ENCODE measurements around the gene USP10. TPM values are rescaled to one million over a fixed set of nuclear protein-coding genes. Genes with fewer than 3 reads are reported as not detected.
A peak's percentile ranks its signal among the peaks of the same experiment; 100 is the strongest.

USP10 gene
- total RNA-seq, 1 donor from 2014 or later = 100 TPM

DNA sequence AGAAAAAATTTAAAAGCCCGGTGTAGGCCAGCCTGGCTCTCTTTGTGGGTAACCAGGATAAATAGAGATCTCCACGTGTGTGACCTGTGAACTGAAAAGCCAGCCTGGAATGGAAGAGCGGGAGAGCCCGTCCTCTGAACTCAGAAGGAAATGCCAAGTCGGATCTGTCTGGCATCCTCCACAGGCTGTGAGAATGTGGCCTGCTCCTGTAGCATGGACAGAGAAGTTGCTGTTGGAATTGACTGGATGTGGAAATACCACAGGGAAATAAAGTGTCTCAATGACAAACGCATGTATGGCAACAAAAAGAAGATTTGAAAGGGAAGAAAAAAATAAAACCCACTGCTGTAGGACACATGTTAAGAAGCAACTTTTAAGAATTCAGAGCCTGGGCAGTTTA, 44.8 kb upstream of the USP10 start:
- Mint-ChIP-seq H3K9me3 (ENCODE audit: unreplicated experiment) (peaks cover 3% of the 10 kb centered on the region), H3K4me3 (ENCODE audit: unreplicated experiment) (no peak overlapping the region), H3K27me3 (ENCODE audit: unreplicated experiment) (peaks cover 8% of the 10 kb centered on the region), H3K4me1 (ENCODE audit: low read depth, unreplicated experiment) (peaks cover 6% of the 10 kb centered on the region), H3K27ac (ENCODE audit: unreplicated experiment) (peak overlapping the region; percentile 46), H3K36me3 (ENCODE audit: unreplicated experiment) (no peaks in the 10 kb centered on the region)
- TF ChIP-seq CTCF (IDR thresholded peaks at IDR 0.05; ENCODE audit: partially characterized antibody, unreplicated experiment) = no peak
- no peak for DNase-seq

DNA sequence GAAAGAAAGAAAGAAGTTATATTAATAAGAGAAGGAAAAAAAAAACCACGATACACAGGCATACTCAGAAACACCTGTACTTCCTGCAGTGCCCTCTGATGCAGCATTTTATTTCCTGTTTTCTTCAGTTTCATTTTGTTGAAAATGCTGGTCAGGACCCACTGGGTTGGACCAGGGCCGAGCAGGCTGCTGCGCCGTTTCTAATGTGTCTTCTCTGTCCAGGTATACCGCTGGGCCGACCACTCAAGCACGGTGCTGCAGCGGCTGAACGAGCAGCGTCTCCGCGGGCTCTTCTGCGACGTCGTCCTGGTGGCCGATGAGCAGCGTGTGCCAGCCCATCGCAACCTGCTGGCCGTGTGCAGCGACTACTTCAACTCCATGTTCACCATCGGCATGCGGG, 43.2 kb upstream of the USP10 start:
- Mint-ChIP-seq H3K36me3 (ENCODE audit: unreplicated experiment) (no peaks in the 10 kb centered on the region), H3K4me1 (ENCODE audit: low read depth, unreplicated experiment) (no peaks in the 10 kb centered on the region), H3K4me3 (ENCODE audit: unreplicated experiment) (no peak overlapping the region), H3K27me3 (ENCODE audit: unreplicated experiment) (peaks cover 6% of the 10 kb centered on the region), H3K9me3 (ENCODE audit: unreplicated experiment) (peaks cover 4% of the 10 kb centered on the region), H3K27ac (ENCODE audit: unreplicated experiment) (no peak overlapping the region)
- no peak for TF ChIP-seq CTCF (IDR thresholded peaks at IDR 0.05; ENCODE audit: partially characterized antibody, unreplicated experiment)
- no peak for DNase-seq

DNA sequence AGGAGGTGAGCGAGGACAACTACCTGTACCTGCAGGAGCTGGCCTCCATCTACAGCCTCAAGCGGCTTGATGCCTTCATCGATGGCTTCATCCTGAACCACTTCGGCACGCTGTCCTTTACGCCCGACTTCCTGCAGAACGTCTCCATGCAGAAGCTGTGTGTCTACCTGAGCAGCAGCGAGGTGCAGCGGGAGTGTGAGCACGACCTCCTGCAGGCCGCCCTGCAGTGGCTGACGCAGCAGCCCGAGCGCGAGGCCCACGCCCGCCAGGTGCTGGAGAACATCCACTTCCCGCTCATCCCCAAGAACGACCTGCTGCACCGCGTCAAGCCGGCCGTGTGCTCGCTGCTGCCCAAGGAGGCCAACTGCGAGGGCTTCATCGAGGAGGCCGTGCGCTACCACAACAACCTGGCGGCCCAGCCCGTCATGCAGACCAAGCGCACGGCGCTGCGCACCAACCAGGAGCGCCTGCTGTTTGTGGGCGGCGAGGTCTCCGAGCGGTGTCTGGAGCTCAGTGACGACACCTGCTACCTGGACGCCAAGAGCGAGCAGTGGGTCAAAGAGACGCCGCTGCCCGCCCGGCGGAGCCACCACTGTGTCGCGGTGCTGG, 42.5 kb upstream of the USP10 start:
- Mint-ChIP-seq H3K4me3 (ENCODE audit: unreplicated experiment) (no peak overlapping the region), H3K27ac (ENCODE audit: unreplicated experiment) (no peak overlapping the region), H3K36me3 (ENCODE audit: unreplicated experiment) (no peaks in the 10 kb centered on the region), H3K27me3 (ENCODE audit: unreplicated experiment) (peaks cover 6% of the 10 kb centered on the region), H3K4me1 (ENCODE audit: low read depth, unreplicated experiment) (no peaks in the 10 kb centered on the region), H3K9me3 (ENCODE audit: unreplicated experiment) (peaks cover 4% of the 10 kb centered on the region)
- no peak for DNase-seq
- no peak for TF ChIP-seq CTCF (IDR thresholded peaks at IDR 0.05; ENCODE audit: partially characterized antibody, unreplicated experiment)

DNA sequence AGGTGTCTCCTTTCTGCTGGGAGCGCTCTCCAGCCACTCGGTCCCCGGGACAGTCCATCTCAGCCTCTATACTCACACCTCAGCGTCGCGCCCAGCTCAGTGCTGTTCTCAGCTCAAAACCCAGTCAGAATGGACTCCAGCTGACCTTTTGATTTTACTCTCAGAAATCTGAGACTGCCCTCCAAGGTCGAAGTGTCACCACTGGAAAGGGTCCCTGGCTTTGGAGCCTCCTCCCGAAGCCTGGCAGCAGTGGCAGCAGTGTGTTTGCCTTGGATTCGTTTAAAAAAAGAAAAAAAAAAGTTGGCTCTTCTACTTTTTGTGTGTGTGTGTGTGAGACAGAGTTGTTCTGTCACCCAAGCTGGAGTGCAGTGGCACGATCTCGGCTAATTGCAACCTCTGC, 41.1 kb upstream of the USP10 start:
- peaks cover 4% of the 10 kb centered on the region for H3K27me3 Mint-ChIP-seq (ENCODE audit: unreplicated experiment)
- no peak overlapping the region for H3K4me3 Mint-ChIP-seq (ENCODE audit: unreplicated experiment)
- peaks cover 4% of the 10 kb centered on the region for H3K4me1 Mint-ChIP-seq (ENCODE audit: low read depth, unreplicated experiment)
- peaks cover 4% of the 10 kb centered on the region for H3K9me3 Mint-ChIP-seq (ENCODE audit: unreplicated experiment)
- H3K36me3 Mint-ChIP-seq (ENCODE audit: unreplicated experiment) = no peaks in the 10 kb centered on the region
- DNase-seq = no peak
- no peak overlapping the region for H3K27ac Mint-ChIP-seq (ENCODE audit: unreplicated experiment)
- TF ChIP-seq CTCF (IDR thresholded peaks at IDR 0.05; ENCODE audit: partially characterized antibody, unreplicated experiment) = no peak

- no peak for DNase-seq
- Mint-ChIP-seq H3K27me3 (ENCODE audit: unreplicated experiment) (peaks cover 4% of the 10 kb centered on the region), H3K36me3 (ENCODE audit: unreplicated experiment) (no peaks in the 10 kb centered on the region), H3K4me3 (ENCODE audit: unreplicated experiment) (no peak overlapping the region), H3K4me1 (ENCODE audit: low read depth, unreplicated experiment) (peaks cover 6% of the 10 kb centered on the region), H3K27ac (ENCODE audit: unreplicated experiment) (no peak overlapping the region), H3K9me3 (ENCODE audit: unreplicated experiment) (peaks cover 4% of the 10 kb centered on the region)
- no peak for TF ChIP-seq CTCF (IDR thresholded peaks at IDR 0.05; ENCODE audit: partially characterized antibody, unreplicated experiment)
Measured at GRCh38 chr16:84659656-84660300, 40.0 kb upstream of the USP10 start.

Data from glutamatergic neuron (in vitro differentiated cells).